Stomach smooth muscle (tissue), 2 donors: ENCODE measurements around the gene MAML3.

Experiments
- H3K27ac ChIP-seq: one replicate; pipeline ENCODE4 v1.7.0; 2013; ENCODE audit warnings: mild to moderate bottlenecking, low read length, inconsistent platforms
- H3K27me3 ChIP-seq, 2 donors: one replicate each; pipeline ENCODE4 v1.7.0; 2013; ENCODE audit warnings: low read length in 2 of 2; ENCODE audit not compliant: insufficient read depth in 2 of 2, control insufficient read depth in 1 of 2
- H3K36me3 ChIP-seq, 2 donors: one replicate each; pipeline ENCODE4 v1.7.0; 2013; ENCODE audit warnings: low read length in 2 of 2; ENCODE audit not compliant: control insufficient read depth in 2 of 2, insufficient read depth in 2 of 2
- H3K4me1 ChIP-seq: one replicate; pipeline ENCODE4 v1.7.0; 2013; ENCODE audit warnings: low read length; ENCODE audit not compliant: control insufficient read depth, insufficient read depth
- H3K4me3 ChIP-seq, 2 donors: one replicate each; pipeline ENCODE4 v1.7.0; 2013; ENCODE audit warnings: low read length in 2 of 2
- H3K9ac ChIP-seq, 2 donors: one replicate each; pipeline ENCODE4 v1.7.0; 2013; ENCODE audit warnings: low read length in 2 of 2, mild to moderate bottlenecking in 1 of 2
- H3K9me3 ChIP-seq, 2 donors: one replicate each; pipeline ENCODE4 v1.7.0; 2013; ENCODE audit warnings: low read length in 2 of 2; ENCODE audit not compliant: control insufficient read depth in 2 of 2
- donor health status: healthy.
- donor health status: Pancreatic carcinoma.

MAML3 gene

DNA sequence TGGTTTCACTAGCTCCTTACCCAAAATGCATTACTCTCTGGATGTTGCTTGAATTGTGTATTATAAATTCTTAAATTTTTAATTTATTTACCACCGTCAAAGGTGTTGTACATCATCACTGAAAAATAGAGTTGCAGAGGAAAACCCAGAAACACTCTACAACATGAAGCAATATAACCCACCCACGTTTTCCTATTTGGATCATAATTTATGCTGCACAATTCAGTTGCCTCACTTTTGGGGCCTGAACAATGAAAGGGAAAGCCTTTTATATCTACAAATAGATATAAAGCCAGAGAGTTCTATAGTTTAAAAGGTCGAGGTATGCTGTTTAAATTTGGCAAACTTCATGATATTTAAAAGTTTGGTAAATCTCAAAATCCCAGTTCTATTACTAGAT is 372.9 kb downstream of the MAML3 start:
- Histone ChIP-seq H3K9me3 (no peaks in the 10 kb centered on the region), H3K36me3 (no peaks in the 10 kb centered on the region), H3K4me1 (no peaks in the 10 kb centered on the region), H3K9ac (no peak overlapping the region), H3K4me3 (no peak overlapping the region), H3K27ac (no peak overlapping the region), H3K27me3 (no peaks in the 10 kb centered on the region)

GRCh38 chr4:139779691-139780090 is 374.3 kb downstream of the MAML3 start:
- H3K9me3 ChIP-seq, result no peaks in the 10 kb centered on the region
- H3K4me3 ChIP-seq, result no peak overlapping the region
- no peaks in the 10 kb centered on the region for H3K27me3 ChIP-seq
- H3K36me3 ChIP-seq, result no peaks in the 10 kb centered on the region
- H3K4me1 ChIP-seq, result no peaks in the 10 kb centered on the region
- H3K27ac ChIP-seq, result no peak overlapping the region
- no peak overlapping the region for H3K9ac ChIP-seq

DNA sequence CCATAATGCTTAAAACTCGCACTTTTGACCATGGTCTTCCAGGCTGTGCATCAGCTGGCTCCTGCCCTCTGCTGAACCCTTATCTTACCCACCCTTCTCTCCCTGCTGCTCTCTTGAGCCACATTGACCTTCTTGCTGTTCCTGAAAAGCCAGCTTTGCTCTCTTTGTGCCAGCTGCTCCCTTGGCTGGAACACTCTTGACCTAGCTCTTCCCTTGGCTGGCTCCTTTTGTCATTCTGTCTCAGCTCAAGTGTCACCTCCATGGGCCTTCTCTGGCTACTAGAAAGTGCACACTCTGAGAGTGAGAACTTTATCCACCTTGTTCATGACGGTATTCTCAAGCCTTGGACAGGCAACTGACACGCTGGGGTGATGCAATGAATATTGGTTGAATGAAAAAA is 376.2 kb downstream of the MAML3 start:
- no peaks in the 10 kb centered on the region for H3K4me1 ChIP-seq
- H3K27me3 ChIP-seq, result no peaks in the 10 kb centered on the region
- H3K9me3 ChIP-seq, result no peaks in the 10 kb centered on the region
- no peak overlapping the region for H3K9ac ChIP-seq
- no peaks in the 10 kb centered on the region for H3K36me3 ChIP-seq
- H3K4me3 ChIP-seq, result no peak overlapping the region
- no peak overlapping the region for H3K27ac ChIP-seq

- no peaks in the 10 kb centered on the region for H3K9me3 ChIP-seq
- H3K36me3 ChIP-seq, result no peaks in the 10 kb centered on the region
- no peak overlapping the region for H3K4me3 ChIP-seq
- H3K9ac ChIP-seq, result no peak overlapping the region
- no peak overlapping the region for H3K27ac ChIP-seq
- H3K4me1 ChIP-seq, result no peaks in the 10 kb centered on the region
- no peaks in the 10 kb centered on the region for H3K27me3 ChIP-seq
Observed at GRCh38 chr4:139776235-139776634, 377.7 kb downstream of the MAML3 start.

DNA sequence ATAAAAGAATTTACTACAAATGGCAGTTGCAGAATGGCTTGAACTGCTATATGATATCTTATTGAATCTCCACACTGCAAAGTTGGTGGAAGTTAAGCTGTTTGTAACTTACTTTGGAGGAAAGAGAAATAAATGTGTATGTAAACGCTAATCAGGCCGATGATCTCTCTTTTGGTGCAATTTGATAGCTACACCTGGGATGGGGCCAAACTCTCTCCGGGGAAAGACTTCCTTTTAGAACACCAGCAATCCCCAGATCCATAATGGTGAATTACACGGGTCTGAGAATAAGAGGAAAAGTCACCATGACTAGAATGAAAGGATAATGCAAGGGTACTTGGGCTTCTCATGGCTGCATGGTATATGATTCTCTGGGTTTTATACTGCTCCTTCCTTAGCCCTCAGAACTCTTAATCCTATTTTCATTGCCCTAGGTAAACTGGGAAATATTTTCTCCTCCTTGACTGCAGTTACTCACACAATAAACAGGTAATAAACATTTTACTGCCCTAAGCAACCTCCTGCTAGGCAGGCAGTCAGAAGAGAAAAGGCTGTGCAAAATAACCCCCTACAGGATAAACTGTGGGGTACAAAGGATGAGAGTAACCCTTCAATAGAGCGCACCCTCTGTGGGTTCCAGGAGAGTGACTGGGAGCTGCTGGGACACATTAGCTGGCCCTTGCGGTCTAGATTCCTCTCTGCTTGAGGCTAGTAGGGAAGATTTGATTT is 379.1 kb downstream of the MAML3 start:
- Histone ChIP-seq H3K4me1 (no peaks in the 10 kb centered on the region), H3K9ac (no peak overlapping the region)

GRCh38 chr4:139773560-139774318 is 380.2 kb downstream of the MAML3 start:
- Histone ChIP-seq H3K9me3 (no peaks in the 10 kb centered on the region), H3K27me3 (no peaks in the 10 kb centered on the region), H3K4me3 (no peak overlapping the region), H3K36me3 (no peaks in the 10 kb centered on the region), H3K9ac (no peak overlapping the region), H3K27ac (no peak overlapping the region), H3K4me1 (no peaks in the 10 kb centered on the region)

More for the DNA sequence above, 379.1 kb downstream of the MAML3 start:
- Histone ChIP-seq H3K9me3 (no peaks in the 10 kb centered on the region), H3K27me3 (no peaks in the 10 kb centered on the region), H3K27ac (no peak overlapping the region), H3K36me3 (no peaks in the 10 kb centered on the region), H3K4me3 (no peak overlapping the region)

GRCh38 chr4:139770361-139770760 is 383.6 kb downstream of the MAML3 start:
- no peak overlapping the region for H3K4me3 ChIP-seq
- no peaks in the 10 kb centered on the region for H3K27me3 ChIP-seq
- H3K9me3 ChIP-seq, result no peaks in the 10 kb centered on the region
- no peaks in the 10 kb centered on the region for H3K36me3 ChIP-seq
- no peak overlapping the region for H3K27ac ChIP-seq
- H3K4me1 ChIP-seq, result no peaks in the 10 kb centered on the region
- H3K9ac ChIP-seq, result no peak overlapping the region

- H3K27ac ChIP-seq, result no peak overlapping the region
Observed at GRCh38 chr4:139769364-139769763, 384.6 kb downstream of the MAML3 start.

GRCh38 chr4:139768896-139769295 is 385.1 kb downstream of the MAML3 start:
- Histone ChIP-seq H3K27ac (no peak overlapping the region), H3K9me3 (no peaks in the 10 kb centered on the region), H3K27me3 (no peaks in the 10 kb centered on the region), H3K4me3 (no peak overlapping the region), H3K36me3 (no peaks in the 10 kb centered on the region), H3K4me1 (peaks cover 9% of the 10 kb centered on the region), H3K9ac (no peak overlapping the region)

More at GRCh38 chr4:139769364-139769763, 384.6 kb downstream of the MAML3 start:
- Histone ChIP-seq H3K27me3 (no peaks in the 10 kb centered on the region), H3K9ac (no peak overlapping the region), H3K4me1 (peaks cover 4% of the 10 kb centered on the region), H3K4me3 (no peak overlapping the region), H3K36me3 (no peaks in the 10 kb centered on the region), H3K9me3 (no peaks in the 10 kb centered on the region)

DNA sequence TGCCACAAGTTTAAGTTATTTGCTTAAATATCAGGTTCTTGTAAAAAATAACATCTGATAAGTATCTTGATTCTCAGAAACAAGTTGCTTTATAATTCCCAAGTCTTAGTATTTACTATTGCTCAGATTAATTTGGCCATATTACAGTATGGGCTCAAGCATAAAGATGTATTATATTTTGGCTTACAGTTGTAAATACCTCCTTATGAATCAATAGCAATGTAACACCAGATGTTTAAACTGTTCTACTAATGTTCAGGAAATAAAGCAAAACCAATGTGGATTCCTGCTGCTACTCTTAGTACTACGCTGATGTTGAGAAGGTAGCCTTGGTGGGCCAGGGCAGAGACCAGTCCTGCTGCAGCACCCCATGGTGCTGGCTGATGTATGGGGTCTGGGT is 385.6 kb downstream of the MAML3 start:
- H3K27me3 ChIP-seq, result no peaks in the 10 kb centered on the region
- H3K4me3 ChIP-seq, result no peak overlapping the region
- no peak overlapping the region for H3K9ac ChIP-seq
- H3K9me3 ChIP-seq, result no peaks in the 10 kb centered on the region
- H3K36me3 ChIP-seq, result no peaks in the 10 kb centered on the region
- H3K4me1 ChIP-seq, result peaks cover 14% of the 10 kb centered on the region
- H3K27ac ChIP-seq, result no peak overlapping the region

DNA sequence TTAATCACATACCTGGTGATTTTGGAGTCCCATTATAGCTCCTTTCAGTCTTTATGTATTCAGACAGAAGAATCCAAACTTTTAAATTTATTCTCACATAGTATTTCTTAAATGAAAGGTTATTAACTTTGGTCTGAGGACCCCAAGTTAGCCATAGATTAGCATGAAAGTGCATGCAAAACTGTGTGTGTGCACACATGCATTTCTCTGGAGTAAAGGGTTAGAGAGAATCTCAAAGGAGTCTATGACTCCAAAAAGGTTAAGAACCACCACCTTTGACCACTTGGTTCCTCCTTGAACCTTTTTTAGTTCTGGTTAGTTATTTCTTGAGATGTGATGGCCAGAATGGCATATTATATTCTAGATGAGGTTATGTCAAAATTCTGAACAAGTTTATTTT is 386.4 kb downstream of the MAML3 start:
- H3K27me3 ChIP-seq, result no peaks in the 10 kb centered on the region
- H3K9ac ChIP-seq, result no peak overlapping the region
- no peak overlapping the region for H3K27ac ChIP-seq
- H3K36me3 ChIP-seq, result no peaks in the 10 kb centered on the region
- H3K4me1 ChIP-seq, result peaks cover 22% of the 10 kb centered on the region
- H3K9me3 ChIP-seq, result no peaks in the 10 kb centered on the region
- H3K4me3 ChIP-seq, result no peak overlapping the region
